ENCODE results near the gene RAET1G. TPM values are rescaled to one million over a fixed set of nuclear protein-coding genes. Genes with fewer than 3 reads are reported as not detected.

Gene RAET1G
- total RNA-seq, 6 donors from 2014 or later = 0.37 to 2.1 (median 0.75) TPM; not detected in 2

Other genes with a start within 250 kb of the RAET1G start
- gene LATS1, start 205.0 kb downstream of the RAET1G start, total RNA-seq = 10 to 100 TPM; 23.1 to 34.4 (median 29.9) TPM
- 10 to 100 TPM; 11.1 to 29.3 (median 19.1) TPM for gene NUP43, start 176.6 kb downstream of the RAET1G start, total RNA-seq
- 100 to 1,000 TPM in 2 of 6 donors, 10 to 100 TPM in 4; 25.1 to 129 (median 68.1) TPM for gene PCMT1, start 173.4 kb downstream of the RAET1G start, total RNA-seq
- gene LRP11, start 58.8 kb downstream of the RAET1G start, total RNA-seq = 100 to 1,000 TPM in 1 of 6 donors, 10 to 100 TPM in 5; 30.2 to 104 (median 39.9) TPM
- gene RAET1E, start 25.0 kb downstream of the RAET1G start, total RNA-seq = 1 to 10 TPM in 3 of 6 donors, under 1 TPM in 2, not detected in 1; 0.30 to 2.3 (median 1.4) TPM
- 1 to 10 TPM in 3 of 6 donors, under 1 TPM in 1, not detected in 2; 1.00 to 3.7 (median 1.5) TPM for gene ULBP2, start 18.9 kb upstream of the RAET1G start, total RNA-seq
- 1 to 10 TPM in 3 of 6 donors, under 1 TPM in 3; under 0.01 to 1.6 (median 0.80) TPM for gene ULBP1, start 40.8 kb upstream of the RAET1G start, total RNA-seq
- gene RAET1L, start 102.4 kb upstream of the RAET1G start, total RNA-seq = not detected
- 1 to 10 TPM in 4 of 6 donors, not detected in 2; 2.5 to 7.0 (median 4.9) TPM for gene ULBP3, start 146.0 kb upstream of the RAET1G start, total RNA-seq
- 10 to 100 TPM; 12.0 to 34.5 (median 16.8) TPM for gene PPP1R14C, start 219.9 kb upstream of the RAET1G start, total RNA-seq

Measured in upper lobe of left lung (tissue), 6 donors.